GM18870 (cell line): ENCODE results near the gene LZTR1.

Source experiments
- ATAC-seq: cut with Tn5 transposase; IDR thresholded peaks from one replicate; pipeline ENCODE4 v1.9.1; 2021; ENCODE audit warnings: moderate library complexity; ENCODE audit not compliant: unreplicated experiment

The LZTR1 gene

GRCh38 chr22:20979243-20979809 lies 2.8 kb upstream of the LZTR1 start:
- no peak for ATAC-seq

DNA sequence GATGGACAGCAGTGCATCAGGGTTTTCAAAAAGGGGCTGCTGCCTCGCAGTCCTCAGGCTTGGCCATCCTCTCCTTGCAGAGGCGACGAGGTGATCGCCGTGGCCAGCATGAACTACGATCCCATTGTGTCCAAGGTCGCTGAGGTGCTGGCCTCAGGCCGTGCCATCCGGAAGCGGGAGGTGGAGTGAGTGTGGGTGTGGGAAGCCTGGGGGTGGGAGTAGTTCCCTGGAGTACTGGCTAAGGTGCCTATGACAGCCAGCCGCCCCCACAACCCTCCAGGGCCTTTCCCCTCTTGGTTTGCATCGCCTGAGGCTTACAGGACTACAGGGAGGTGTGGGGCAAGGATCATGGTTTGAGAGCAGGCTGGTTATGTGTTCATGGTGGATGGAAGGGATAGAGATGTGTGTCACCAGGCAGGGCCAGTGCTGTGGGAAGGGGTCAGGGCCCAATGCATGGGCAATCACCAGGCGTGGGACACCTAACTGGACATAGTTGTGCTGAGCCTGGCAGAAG lies 2.1 kb upstream of the LZTR1 start:
- no peak for ATAC-seq

DNA sequence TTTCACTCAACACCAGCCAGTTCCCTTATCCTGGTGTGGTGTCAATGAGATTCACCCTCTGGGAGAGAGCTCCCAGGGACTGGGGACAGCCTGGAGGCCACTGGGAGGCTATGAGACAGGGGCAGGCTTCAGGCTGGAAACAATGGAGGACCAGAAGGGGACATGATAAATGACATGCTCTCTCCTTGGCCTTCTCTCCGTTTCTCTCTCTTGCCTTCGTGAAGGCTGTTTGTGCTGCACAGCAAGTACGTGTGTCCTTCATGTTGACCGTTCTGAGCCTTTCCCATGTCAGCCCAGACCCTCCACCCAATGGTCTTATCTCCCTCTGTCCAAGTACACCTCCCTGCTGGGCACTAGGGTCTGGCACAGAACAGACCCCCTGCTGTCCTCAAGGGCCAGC lies 1.6 kb upstream of the LZTR1 start:
- no peak for ATAC-seq

GRCh38 chr22:20980938-20981722 lies 967 bp upstream of the LZTR1 start:
- no peak for ATAC-seq

GRCh38 chr22:20982563-20982882 lies 426 bp downstream of the LZTR1 start:
- no peak for ATAC-seq

GRCh38 chr22:20983081-20983771 lies 1.1 kb downstream of the LZTR1 start:
- ATAC-seq: no peak

DNA sequence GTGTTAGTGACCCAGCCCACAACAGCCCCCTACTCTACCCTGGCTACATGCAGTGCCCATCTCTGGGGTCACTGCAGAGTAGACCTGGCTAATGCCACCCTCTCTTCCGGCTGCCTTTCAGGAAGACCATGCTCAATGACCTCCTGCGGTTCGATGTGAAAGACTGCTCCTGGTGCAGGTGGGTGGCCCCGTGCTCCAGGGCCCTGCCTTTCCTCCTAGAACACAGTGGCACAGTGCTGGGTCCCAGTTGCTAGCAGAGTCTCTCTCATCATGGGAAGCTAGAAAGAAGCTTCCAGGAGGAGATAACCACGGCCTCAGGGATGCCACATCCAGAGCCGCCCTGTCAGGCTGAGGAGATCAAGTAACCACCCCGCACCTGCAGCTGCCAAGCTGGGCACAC lies 3.6 kb downstream of the LZTR1 start:
- ATAC-seq: no peak

- no peak for ATAC-seq
Measured at GRCh38 chr22:20986365-20986764, 4.3 kb downstream of the LZTR1 start.

DNA sequence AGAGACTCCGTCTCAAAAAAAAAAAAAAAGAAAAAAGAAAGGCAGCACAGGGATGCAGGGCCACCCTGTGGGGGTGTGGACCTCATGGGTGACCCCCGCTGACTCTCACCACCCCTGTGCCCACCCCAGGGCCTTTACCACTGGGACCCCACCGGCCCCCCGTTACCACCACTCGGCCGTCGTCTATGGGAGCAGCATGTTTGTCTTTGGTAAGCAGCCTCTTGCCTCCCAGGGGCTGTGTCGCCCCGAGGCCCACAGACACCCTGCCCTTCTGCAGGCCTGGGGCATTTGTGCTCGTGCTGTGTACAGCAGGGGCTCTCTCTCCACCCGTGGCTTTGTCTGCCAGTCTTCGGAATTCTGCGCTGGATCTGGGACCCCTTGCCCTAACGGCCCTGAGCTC lies 5.3 kb downstream of the LZTR1 start:
- ATAC-seq: no peak

DNA sequence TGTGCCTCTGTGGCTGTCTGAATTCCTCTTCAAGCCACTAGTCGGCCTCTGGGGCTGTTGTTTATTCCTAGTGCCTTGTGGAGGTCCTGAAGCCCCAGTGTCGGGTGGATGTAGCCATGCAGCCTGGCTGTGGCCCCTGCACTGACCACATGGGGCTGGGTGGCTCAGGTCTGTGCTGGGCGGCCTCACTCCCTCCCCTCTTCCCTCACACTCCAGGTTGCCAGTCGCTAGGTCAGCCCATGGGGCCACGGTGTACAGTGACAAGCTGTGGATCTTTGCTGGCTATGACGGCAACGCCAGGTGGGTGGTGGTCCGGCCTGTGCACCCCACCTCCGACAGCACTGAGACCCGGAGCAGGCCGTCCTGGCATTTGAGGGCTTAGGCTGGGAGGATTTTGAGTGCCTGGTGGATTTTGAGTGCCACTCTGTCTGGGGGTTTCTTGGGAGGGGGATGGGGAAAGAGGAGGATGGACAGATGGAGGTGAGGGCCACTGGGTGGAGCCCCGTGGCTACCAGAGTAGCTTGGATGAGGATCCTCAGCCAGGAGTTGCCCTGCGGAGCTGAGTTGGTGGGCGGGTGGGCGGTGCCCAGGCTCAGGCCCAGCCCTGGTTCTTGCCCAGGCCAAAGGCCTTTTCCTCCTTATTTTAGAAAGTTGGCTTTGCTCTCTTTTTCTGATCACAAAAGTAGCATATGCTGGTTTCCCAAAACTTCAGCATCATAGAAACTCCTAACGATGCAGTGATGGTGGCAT lies 6.7 kb downstream of the LZTR1 start:
- ATAC-seq: no peak

- ATAC-seq: no peak
Measured at GRCh38 chr22:20989323-20990138, 7.4 kb downstream of the LZTR1 start.

GRCh38 chr22:20990184-20991180 lies 8.4 kb downstream of the LZTR1 start:
- no peak for ATAC-seq

GRCh38 chr22:20991252-20992055 lies 9.4 kb downstream of the LZTR1 start:
- ATAC-seq: no peak

- ATAC-seq: no peak
Measured at GRCh38 chr22:20992056-20992442, 10.0 kb downstream of the LZTR1 start.

GRCh38 chr22:20992456-20993303 lies 10.6 kb downstream of the LZTR1 start:
- no peak for ATAC-seq

DNA sequence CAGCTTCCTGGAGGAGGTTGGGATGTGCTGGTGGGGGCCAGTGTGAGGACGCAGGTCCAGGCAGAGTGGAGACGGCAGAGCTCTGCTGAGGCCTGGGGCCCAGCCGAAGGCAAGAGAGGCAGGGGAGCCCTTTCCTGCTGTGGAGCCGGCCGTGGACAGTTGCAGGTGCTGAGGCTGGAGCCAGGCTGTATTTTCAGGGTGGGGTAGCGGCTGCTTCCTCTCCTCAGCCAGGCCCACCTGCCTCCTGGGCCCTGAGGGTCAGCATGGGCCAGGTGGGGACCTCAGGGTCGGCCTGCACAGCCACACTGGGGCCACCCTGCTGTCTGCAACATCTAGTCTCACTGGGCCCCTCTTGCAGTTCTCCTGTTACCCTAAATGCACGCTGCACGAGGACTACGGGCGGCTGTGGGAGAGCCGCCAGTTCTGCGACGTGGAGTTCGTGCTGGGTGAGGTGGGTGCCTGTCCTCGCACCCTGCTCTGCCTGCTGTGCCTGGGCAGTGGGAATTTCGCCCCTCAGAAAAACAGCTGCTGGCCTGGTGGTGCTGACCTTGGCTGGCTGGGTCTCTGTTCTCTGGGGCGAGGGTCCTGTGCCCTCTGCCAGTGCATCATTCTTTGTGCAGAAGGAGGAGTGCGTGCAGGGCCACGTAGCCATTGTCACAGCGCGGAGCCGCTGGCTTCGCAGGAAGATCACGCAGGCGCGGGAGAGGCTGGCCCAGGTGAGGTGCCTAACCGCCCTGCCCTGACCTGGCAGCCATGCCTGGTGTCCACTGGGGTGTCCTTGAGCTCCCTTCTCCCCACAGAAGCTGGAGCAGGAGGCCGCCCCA lies 11.4 kb downstream of the LZTR1 start:
- no peak for ATAC-seq
